NCI-H1417 treated with DMSO at 0.1 percent for 48 hours (cell line): Measurements from ENCODE around the gene HYAL1.
"Not testable (repeated sequence)": the region's sequence is repeated elsewhere in the genome, so short reads cannot be mapped to it uniquely, and the experiment has no call there.

Source experiments
- DNase-seq: peaks from one replicate; lab custom pipeline; 2025; lab: John Stamatoyannopoulos, UW

HYAL1 gene

DNA sequence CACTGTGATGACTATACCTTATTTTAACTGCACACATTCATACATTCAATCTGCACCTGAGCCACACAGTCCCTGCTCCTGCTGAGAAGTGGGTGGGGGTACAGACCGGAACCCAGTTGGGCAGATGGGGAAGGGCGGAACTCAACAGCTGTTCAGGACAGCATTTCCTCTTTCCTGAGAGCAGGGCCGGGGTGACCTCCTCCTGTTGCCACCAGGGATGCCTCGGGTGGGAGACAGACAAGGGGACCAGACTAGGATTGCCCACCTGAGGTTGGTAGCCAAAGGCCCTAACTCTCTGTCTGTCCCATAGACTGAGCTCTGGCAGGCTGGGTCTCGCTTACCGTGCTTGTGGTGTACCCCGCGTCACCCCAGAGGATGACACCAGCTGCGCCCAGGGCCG, 15.2 kb upstream of the HYAL1 start:
- no peak for DNase-seq

DNA sequence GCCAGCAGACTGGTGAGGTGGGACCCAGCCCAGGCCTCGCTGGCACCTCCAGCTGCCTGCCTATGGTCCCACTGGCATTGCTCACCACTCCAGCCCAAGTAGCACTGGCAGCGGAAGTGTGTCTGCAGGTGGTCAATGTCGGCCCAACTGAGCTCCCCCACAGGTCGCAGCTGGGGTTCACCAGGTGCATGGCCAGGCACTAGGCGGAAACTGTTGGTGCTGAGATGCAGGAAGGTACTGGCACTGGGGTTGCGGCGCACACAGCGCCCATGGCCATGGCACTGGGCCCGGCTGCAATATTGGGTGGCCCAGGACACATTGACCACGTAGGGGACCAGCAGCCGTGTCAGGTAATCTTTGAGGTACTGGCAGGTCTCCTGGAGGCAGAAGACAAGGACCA, 14.8 kb upstream of the HYAL1 start:
- no peak for DNase-seq

DNA sequence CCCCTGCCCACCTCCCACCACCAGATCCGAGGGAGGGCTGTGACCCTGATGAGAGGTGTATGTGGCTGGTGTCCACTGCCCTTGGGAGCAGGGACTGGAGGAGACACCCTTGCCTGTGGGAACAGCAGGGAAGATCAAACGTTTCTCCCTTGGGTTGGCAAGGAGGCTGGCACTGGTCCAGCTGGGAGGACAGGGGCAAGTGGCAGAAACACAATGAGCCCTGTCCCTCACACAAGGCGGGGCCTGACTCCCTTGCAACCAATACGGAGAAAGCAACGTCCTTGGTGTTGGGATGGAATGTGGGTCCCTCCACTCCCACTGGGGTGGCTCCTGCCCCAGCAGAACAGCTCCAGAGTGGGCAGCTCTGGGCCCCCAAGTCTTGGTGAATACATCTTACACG, 13.9 kb upstream of the HYAL1 start:
- no peak for DNase-seq

DNA sequence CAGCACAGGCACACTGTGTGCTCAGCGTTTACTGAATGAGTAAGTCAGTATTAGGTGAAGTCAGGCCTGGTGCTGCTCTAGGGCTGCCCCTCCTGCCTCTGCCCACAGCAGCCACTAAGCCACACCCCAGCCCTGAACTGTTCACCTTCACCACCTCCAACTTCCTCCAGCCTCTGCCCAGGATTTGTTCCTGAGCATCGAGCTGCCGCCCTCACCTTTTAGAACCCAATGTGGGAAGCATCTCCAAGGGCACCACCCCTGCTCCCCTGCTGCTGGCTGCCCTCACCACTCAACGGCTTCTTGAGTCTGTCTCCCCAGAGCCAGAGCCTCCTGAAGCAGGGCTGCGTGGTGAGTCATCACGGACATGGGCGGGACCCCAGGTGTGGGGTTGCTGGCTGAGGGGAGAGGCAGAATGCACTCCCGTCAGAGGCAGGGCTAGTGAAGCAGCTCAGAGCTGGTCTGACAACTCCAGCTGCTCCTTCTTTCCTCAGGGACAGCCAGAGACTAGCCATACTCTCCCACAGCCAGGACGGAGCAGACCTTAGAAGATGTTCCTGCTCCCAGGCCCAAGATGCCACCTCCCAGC, 13.4 kb upstream of the HYAL1 start:
- DNase-seq = no peak

DNA sequence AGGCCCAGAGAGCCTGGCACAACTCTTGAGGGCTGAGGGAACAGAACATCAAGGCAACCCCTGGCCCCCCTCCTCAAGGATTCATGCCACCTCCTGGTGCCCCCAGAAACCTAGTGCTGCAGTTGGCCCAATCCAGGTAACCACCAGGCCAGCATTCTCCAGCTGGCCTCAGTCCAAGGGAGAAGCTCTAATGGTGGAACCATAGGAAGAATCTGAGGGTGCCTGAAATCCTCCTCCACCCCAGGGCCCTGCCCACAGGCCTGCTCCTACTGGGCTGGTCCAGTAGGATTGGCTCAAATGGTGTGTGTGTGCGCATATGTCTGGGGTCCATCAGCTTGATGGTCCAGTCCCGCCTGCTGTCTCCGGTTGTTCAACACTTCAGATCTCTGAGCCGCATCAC, 11.4 kb upstream of the HYAL1 start:
- no peak for DNase-seq

DNA sequence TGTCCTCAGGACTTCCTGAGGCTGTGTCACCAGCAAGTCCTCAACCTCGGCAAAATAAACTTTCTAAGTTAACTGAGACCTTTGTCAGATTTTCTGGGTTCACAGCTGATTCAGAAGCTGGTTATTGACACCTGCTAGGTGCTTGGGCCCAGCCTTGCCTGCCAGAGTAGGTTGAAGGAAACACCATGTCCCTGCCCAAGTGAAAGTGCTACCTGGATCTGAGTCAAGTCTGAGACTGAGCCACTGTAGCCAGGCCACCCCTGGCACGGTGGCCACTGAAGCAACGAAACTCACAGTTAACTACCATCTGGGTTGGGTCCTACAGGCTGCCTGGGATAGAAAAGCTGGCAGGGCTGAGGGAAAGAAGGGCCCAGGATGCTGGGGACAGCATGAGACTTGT, 11.0 kb upstream of the HYAL1 start:
- no peak for DNase-seq

DNA sequence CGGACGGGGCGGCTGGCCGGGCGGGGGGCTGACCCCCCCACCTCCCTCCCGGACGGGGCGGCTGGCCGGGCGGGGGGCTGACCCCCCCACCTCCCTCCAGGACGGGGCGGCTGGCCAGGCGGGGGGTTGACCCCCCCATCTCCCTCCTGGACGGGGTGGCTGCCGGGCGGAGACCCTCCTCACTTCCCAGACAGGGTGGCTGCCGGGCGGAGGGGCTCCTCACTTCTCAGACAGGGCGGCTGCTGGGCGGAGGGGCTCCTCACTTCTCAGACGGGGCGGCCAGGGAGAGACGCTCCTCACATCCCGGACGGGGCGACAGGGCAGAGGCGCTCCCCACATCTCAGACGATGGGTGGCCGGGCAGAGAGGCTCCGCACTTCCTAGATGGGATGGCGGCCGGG, 8.7 kb upstream of the HYAL1 start:
- DNase-seq = not testable (repeated sequence)

DNA sequence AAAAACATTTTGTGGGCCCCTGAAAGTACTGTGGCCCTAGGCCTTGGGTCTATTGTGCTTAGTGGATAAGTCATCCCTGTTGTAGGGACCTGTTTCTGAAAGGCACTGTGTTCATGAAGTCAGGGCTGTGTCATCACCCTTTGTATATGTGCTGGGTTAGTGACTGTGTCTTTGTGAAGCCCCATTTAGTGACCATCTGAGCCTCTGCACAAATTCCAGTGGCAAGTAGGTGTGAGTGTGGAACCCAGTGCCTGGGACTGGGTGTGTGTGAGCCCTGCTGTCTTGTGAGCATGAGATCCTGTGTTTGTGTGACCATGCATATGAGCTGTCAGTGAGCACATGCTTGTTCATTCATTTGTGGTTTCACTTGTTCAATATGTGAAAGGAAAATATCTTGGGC, 1.2 kb upstream of the HYAL1 start:
- DNase-seq = no peak

DNA sequence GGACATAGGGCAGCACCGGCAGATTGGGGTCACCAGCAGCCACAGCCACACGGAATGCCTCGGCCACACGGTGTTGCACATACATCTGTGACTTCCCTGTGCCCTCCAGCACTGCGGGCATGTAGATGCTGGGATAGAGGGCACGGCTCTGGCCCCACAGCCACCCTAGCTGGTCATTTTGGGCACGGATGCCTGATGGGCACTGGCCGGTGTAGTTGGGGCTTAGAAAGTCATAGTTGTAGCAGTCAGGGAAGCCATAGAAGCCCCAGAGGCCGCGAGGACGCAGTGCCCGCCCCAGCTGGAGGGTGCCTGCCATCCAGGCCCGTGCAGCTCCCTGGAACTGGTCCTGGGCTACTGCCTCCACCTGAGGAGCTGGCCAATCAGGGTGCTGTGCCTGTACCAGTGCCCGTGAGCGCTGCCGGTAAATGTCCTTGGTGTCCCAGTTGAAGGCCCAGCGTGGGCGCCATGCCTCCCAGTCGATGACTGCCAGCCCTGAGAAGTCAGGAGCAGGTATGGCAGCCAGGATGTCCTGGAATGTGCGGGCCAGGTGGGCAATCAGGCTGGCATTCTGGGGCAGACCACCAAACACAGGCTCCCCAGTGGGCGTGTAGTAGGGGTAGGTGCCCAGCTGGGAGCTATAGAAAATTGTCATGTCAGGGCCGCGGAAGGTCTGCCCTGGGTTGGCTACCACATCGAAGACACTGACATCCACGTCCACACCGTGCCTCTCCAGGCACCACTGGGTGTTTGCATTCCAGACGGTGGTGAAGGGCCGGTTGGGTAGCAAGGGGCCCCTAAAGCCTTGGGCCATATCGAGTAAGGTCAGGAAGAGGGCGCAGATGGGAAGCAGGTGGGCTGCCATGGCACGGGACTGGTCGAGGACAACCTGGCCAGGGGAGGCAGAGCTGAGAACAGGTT, 1.0 kb downstream of the HYAL1 start:
- DNase-seq = no peak

DNA sequence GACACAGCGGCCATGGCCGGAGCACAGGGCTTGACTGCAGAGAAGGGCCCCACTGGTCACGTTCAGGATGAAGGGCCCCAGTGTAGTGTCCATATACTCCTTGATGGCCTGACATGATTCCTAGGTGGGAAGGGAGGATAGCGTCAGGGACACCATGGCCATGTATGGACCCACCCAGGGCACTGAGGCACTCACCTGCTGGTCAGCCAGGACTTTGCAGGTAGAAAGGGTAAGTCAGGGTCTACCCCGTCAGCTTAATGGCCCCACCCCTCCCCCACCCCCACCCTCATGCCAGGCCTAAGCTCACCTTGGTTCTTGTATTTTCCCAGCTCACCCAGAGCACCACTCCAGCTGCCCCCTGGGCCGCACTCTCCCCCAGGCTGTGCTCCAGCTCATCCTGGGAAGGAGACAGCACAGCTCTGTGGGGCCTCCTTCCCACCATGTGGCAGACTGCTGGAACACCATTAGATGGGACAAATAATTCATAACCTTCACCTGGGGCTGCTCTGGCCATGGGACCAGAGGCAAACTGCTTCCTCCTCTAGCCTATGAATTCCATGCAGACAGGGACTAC, 2.6 kb downstream of the HYAL1 start:
- no peak for DNase-seq

DNA sequence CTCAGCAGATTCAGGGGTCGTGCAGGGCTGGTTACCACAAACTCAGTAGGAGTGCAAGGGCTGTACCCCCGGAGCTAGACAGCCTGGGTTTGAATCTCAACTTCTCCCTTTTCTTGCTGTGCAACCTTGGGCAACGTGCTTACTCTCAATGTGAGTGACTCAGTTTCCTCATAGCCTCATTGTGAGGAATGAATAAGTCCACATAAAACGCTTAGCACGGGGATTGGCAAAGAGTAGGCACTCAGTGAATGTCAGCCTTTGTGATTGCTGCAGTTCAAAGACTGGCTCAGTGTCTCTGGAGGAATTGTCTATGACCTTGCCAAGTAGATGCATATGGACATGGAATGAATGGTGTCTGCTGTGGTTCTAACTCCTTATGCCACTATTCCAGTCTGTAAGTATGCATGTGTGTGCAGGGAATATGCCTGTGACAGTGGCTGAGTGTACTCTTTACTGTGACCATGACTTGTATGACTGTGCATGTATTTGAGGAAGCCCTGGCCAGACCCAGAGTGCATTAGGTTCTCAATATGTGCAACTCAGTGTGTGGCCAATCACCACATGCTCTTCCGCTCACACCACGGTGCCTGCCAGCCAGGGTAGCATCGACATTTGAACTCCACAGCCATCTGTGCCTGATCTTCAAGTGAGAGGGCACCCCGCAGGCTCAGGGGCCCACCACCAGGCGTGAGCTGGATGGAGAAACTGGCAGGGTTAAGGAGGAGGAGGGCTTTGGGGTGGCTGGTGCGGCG, 3.3 kb downstream of the HYAL1 start:
- DNase-seq = no peak

DNA sequence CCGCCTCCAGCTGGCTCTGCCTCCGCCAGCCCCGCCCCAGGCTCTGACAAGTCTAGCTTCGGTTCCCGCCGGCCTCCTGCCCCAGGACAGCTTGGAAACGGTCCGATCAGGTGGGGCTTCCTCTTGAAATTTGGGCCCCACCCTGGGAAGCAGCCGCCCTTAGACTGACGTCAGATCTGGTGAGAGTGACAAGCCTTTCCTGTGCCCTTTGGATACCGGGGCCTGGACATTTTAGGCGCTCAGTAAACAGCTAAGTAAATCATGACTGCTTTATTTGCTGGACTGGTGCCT, 3.8 kb downstream of the HYAL1 start:
- DNase-seq = no peak

DNA sequence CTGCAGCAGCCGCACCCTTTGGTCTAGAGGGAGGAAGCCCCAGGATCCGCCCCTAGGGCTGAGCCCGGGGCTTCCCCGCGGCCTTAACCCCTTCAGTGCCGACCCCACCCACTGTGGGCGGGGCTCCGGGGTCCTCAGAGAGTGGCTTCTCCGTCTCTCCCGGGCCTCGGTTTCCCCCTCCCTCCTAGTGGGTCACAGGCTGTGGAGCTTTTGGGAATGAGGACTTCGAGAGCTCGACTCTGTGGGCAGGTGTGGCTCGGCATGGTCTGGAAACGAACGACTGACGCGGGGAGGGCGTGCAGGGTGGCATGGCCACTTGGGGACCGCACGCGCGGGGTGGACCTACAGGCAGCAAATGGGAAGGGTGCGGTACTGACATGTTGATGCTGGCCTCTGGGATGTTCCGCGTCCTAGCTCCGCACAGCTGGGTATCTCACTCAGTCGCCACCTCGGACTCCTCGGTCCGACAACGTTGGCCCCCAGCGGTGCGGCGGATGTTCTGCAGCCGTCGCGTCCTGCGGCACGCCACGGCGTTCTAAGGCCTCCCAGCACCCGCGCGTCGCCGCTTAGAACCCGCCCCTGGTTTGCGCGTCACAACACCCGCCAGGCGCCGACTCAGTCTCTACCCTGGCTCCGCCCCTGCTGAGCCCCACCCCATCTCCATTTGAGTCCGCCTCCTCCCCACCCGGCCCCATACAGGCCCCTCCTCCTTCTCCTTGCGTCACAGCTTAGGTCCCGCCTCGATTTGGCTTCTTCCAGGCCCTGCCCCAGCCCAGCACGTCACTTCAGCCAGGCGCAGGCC, 4.3 kb downstream of the HYAL1 start, which contains the start of the genes HYAL3 and NAA80:
HYAL3 (minus strand) TSS at position 570 of the 802 bp plus-strand sequence. CDS start 3,803 bp downstream, outside the sequence.
NAA80 (minus strand) TSS at position 570 of the 802 bp plus-strand sequence. CDS start 1,942 bp downstream, outside the sequence.
- peak; percentile 69 for DNase-seq

DNA sequence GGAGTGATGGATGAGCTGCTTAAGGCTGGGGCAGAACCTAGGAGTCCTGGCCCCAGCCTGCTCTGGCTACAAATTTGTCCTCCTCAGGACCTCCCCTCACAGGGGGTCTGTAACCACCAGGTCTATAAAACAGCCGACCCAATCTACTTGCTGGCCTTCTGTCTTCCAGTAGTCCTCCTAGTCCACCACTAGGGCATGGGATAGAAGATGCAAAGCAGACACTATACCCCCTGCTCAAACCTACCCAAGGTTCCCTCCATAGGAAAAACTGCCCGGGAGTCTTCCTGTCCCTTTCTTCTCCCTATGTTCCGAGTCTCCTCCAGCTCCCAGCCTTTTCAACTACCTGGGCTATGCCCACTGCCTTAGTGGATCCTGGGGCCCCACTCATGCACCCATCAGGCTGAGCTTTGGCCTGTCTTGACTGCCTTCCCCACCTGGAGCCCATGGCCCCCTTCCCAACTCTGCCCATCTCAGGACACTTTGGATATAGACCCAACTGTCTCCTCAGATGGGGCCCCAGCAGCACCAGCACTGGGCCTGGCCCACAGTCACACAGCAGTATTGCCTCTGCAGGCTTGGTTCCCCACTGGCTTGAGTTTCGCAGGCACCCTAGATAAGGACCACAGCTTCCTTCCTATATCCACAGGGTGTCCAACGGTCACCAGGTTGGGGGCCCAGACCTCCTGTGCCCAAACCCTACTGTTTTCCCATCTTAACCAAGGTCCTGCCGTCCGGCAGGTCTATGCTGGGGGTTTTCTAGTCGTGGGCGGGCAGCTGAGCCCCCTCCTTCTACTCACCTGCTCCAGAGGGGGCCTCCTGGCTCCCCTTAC, 5.3 kb downstream of the HYAL1 start:
- no peak for DNase-seq

DNA sequence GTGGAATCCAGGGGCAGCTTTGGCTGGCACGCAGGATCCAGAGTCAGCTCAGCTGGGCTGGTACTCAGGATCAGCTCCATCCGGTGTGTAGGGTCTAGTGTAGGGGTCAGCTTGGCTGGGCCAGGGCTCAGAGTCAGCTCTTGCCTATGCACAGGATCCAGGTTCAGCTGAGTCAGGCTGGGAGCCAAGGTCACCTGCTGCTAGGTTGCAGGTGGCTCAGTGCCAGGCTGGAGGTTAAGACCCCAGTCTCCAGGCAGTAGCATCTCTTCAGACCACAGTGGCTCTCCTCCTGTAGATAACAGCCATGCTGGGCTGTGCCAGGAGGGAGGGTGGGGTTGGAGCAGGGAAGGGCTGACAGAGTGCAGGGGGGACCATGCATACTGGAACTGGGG, 6.0 kb downstream of the HYAL1 start:
- DNase-seq = no peak

DNA sequence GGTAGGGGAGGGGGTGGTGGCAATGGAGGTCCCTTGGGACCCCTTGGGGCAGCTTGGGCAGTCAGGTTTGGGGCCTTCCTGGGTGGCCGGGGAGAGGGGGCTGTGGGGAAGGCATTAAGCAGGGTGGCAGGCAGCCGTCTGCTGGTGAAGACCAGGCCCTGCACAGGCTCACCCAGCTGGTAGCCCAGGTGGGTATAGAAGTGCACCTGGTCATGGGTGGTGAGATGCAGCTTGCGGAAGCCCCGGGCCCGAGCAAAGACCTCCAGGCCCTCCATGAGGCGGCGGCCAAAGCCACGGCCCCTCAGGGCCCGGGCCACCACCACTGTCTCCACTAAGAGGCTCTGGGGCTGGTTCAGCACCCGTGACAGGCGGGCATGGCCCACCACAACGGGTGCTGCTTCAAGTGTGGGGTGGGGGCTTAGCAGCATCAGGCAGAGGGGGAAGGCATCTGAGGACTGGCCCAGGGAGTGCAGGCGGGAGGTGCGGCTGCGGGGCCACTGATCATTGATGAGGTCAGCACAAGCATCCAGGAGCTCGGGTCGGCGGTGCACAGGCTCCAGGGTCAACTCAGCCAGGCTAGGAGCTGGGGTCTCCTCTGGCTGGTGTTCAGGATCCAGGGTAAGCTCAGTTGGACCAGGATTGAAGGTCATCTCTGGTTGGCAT, 6.5 kb downstream of the HYAL1 start:
- no peak for DNase-seq

DNA sequence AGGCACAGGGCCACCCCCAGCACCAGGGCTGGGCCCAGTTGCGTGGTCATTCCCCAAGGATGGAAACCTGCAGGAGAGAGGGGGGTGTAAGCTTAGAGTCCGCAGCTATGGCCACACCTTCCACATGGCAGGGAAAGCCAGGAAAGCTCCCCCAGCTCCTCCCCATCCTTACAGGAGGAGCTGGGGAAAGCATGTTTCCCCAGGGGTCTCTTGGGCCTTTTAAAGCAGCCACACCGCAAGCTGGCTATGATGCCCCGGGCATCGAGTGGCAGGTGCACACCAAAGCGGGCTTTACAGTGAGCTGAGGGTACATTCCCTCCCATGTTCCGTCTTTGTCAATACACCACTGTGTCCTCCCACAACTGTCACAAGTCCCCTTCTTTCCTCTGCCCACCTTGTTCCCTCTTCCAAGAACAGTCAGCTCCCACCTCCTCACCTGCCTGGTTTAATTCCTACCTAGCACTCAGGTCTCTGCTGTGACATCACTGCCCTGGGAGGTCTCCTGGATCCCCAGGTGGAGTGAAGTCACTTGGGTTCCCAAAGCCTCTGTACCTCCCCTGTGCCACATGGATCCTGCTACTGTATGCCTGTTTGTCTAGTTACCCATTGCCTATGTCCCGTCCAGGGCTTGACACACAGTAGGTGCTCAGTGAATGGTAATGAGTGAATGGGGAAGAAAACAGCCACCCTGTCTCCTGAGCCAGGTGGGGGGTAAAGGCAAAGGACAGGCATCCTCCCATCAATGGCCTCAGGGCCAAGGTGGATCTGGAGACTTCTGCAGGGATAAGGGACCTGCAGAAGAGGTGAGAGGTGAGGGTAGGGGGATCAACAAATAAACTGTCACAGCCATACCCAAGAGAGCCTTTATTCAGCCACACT, 7.6 kb downstream of the HYAL1 start:
- DNase-seq = no peak

DNA sequence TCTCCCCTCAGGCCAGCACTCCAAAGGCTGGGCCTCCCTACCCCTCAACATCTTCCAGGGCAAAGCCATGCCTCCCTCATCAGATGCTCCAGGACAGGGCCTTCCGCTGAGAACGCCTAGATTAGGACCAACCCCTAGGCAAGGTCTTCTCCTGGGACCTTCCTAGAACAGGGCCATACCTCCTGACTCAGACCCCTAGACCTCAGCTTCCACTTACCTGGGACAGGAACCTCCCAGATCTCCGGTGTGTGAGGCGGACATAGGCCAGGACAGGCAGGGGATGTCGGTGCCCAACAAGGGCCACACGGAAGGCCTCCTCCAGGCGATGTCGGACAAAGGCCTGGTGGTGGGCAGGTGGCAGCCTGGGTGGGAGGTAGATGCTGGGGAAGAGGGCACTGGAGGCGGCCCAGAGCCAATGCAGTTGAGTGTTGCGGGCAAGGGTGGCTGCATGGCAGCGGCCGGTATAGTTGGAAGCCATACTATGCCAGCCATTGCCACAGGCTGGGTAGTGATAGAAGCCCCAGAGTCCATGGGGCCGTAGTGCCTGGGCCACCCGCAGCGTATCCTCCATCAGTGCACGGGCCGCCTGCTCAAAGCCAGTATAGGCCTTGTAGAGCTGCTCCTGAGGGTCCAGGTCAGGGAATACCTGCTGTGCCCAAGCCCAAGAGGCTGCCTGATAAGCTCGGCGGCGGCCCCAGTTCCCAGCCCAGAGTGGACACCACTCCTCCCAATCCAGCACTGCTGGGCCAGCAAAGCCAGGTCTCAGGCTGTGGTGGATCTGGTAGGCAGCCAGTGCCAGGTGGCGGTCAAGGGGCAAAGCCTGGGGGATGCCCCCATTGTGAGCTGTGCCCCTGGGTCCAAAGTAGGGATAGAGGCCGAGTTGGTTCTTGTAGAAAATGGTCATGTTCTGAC, 8.6 kb downstream of the HYAL1 start:
- no peak for DNase-seq
